Endothelial cell of umbilical vein (primary cell): ENCODE data around the gene SLFN5. TPM values are rescaled to one million over a fixed set of nuclear protein-coding genes. Genes with fewer than 3 reads are reported as not detected.
A peak's percentile ranks its signal among the peaks of the same experiment; 100 is the strongest.

Experiments
- BruUV-seq: library from RNA; stranded (reverse); fragments of 400-500 nt; replicated peaks from 2 replicates; lab custom pipeline; 2021; lab: Mats Ljungman, UMichigan
- CTCF ChIA-PET: fragments of 300-600, 350-600 bp; sonication (Branson Sonifier 250); formaldehyde crosslinking; loops from one replicate; lab custom pipeline; 2021; ENCODE audit warnings: antibody characterized with exemption, inconsistent platforms; lab: Charles Lee
- POLR2A ChIA-PET: fragments of 300-600, 350-600 bp; sonication (Branson Sonifier 250); formaldehyde crosslinking; loops from one replicate; lab custom pipeline; 2021; ENCODE audit warnings: antibody characterized with exemption, inconsistent platforms; lab: Charles Lee
- DNase-seq: peaks from one replicate; pipeline ENCODE4 v3.0.0-alpha.2; 2011; ENCODE audit warnings: low read depth, low spot score
- FAIRE-seq: peaks from 2 replicates; lab custom pipeline; 2011; peaks lifted over from hg19 to GRCh38; lab: Jason Lieb, UNC
- H2AFZ ChIP-seq: 2 replicates; pipeline ENCODE4 v1.6.0; 2012; ENCODE audit warnings: low read depth, low read length, control low read depth, inconsistent platforms
- H3K27ac ChIP-seq: 2 replicates; pipeline ENCODE4 v1.5.1; 2011; ENCODE audit warnings: low read depth, mild to moderate bottlenecking, control low read depth, low read length, moderate library complexity; ENCODE audit not compliant: insufficient read depth
- H3K27me3 ChIP-seq, 2 experiments: 2 replicates each; pipeline versions ENCODE4 v1.6.0 to v1.6.1; 2011; ENCODE audit warnings: low read length in 2 of 2, mixed read lengths in 1 of 2; ENCODE audit not compliant: control insufficient read depth in 2 of 2, insufficient read depth in 2 of 2
- H3K36me3 ChIP-seq, 2 experiments: 2 replicates in 1 of 2; 3 replicates in 1 of 2; pipeline ENCODE4 v1.5.1; 2011; ENCODE audit warnings: low read length in 2 of 2, mild to moderate bottlenecking in 1 of 2, moderate library complexity in 1 of 2; ENCODE audit not compliant: control insufficient read depth in 2 of 2, insufficient read depth in 2 of 2; ENCODE audit errors: extremely low read depth in 1 of 2
- H3K4me1 ChIP-seq: 3 replicates; pipeline ENCODE4 v1.5.1; 2011; ENCODE audit warnings: mild to moderate bottlenecking, low read length; ENCODE audit not compliant: control insufficient read depth, insufficient read depth; ENCODE audit errors: extremely low read depth
- H3K4me2 ChIP-seq: 2 replicates; pipeline ENCODE4 v1.6.1; 2011; ENCODE audit warnings: low read length, control low read depth, mixed read lengths; ENCODE audit not compliant: insufficient read depth
- H3K4me3 ChIP-seq, 3 experiments: fragments of 200-600 bp in 1 of 3; sonication (generic), shearing (Covaris generic) in 1 of 3; replicated peaks in 1 of 3; 2 replicates each; pipeline ENCODE4 v1.5.1; 2011 to 2016; ENCODE audit warnings: control low read depth in 3 of 3, low read length in 3 of 3, mild to moderate bottlenecking in 2 of 3, inconsistent platforms in 1 of 3, low read depth in 1 of 3, moderate library complexity in 1 of 3; ENCODE audit not compliant: insufficient read depth in 1 of 3
- H3K79me2 ChIP-seq: 2 replicates; pipeline ENCODE4 v1.6.0; 2012; ENCODE audit warnings: low read length, inconsistent platforms; ENCODE audit not compliant: control insufficient read depth, insufficient read depth
- H3K9ac ChIP-seq: replicated peaks from 2 replicates; pipeline ENCODE3; 2011; ENCODE audit warnings: low read length, control low read depth; ENCODE audit not compliant: insufficient read depth; ENCODE audit errors: extremely low read depth
- H3K9me1 ChIP-seq: replicated peaks from 3 replicates; pipeline ENCODE4 v1.6.0; 2011; ENCODE audit warnings: mild to moderate bottlenecking, low read length; ENCODE audit not compliant: control insufficient read depth, insufficient read depth; ENCODE audit errors: extremely low read depth
- H3K9me3 ChIP-seq: replicated peaks from 2 replicates; pipeline ENCODE4 v1.5.1; 2012; ENCODE audit warnings: low read length, inconsistent platforms; ENCODE audit not compliant: control insufficient read depth, insufficient read depth
- H4K20me1 ChIP-seq: replicated peaks from 2 replicates; pipeline ENCODE3; 2011; ENCODE audit warnings: mild to moderate bottlenecking, low read length; ENCODE audit not compliant: control insufficient read depth, insufficient read depth; ENCODE audit errors: extremely low read depth
- EZH2 ChIP-seq: IDR thresholded peaks from 2 replicates; pipeline ENCODE4 v1.6.1; 2012; ENCODE audit warnings: borderline replicate concordance, low read depth, mild to moderate bottlenecking, moderate library complexity, low read length, inconsistent platforms; ENCODE audit not compliant: severe bottlenecking
- FOS ChIP-seq: IDR thresholded peaks from 2 replicates; pipeline ENCODE4 v1.6.1; 2011; ENCODE audit warnings: mild to moderate bottlenecking, low read length, moderate library complexity, borderline replicate concordance; ENCODE audit not compliant: insufficient read depth
- GATA2 ChIP-seq: IDR thresholded peaks from 2 replicates; pipeline ENCODE4 v1.7.0; 2011; ENCODE audit warnings: low read depth, mild to moderate bottlenecking, moderate library complexity, mixed read lengths, low read length; ENCODE audit not compliant: insufficient read length, insufficient read depth
- JUN ChIP-seq: IDR thresholded peaks from 2 replicates; pipeline ENCODE4 v1.6.1; 2011; ENCODE audit warnings: borderline replicate concordance, low read depth; ENCODE audit not compliant: insufficient read length, insufficient read depth
- MAX ChIP-seq: IDR thresholded peaks from 2 replicates; pipeline ENCODE4 v1.6.1; 2011; ENCODE audit not compliant: insufficient read depth, insufficient read length
- MYC ChIP-seq: IDR thresholded peaks from one replicate; pipeline ENCODE4 v1.6.1; 2011; ENCODE audit warnings: mild to moderate bottlenecking, low read depth, low read length
- POLR2A ChIP-seq: IDR thresholded peaks from 2 replicates; pipeline ENCODE4 v1.6.1; 2012; ENCODE audit warnings: low read depth, mild to moderate bottlenecking, control low read depth, low read length
- POLR2AphosphoS5 ChIP-seq: IDR thresholded peaks from 2 replicates; pipeline ENCODE4 v1.6.1; 2012; ENCODE audit warnings: low read depth, mild to moderate bottlenecking, control low read depth, low read length, moderate library complexity; ENCODE audit not compliant: insufficient read depth
- dilution Hi-C: fragments of 300-500 bp; cut with MboI; formaldehyde crosslinking; loops from one replicate; pipeline ENCODE4 v1.15.0; 2019; ENCODE audit warnings: low sequenced_read_pairs; ENCODE audit not compliant: extremely low pct_ligation_motif_present
- intact Hi-C: fragments of 100-400 bp; cut with micrococcal nuclease; formaldehyde crosslinking; loops from one replicate; pipeline ENCODE4 v1.10.0; 2022
- polyA plus RNA-seq, 4 experiments: library from polyadenylated mRNA; depleted of rRNA in 3 of 4; stranded (reverse) in 3 of 4; unstranded in 1 of 4; fragments of >200 nt; gene quantifications; 2 replicates each; pipeline versions ENCODE4 v1.2.1 to v1.2.3, GENCODE V29; 2011 to 2012; ENCODE audit warnings: missing spikeins in 1 of 4
- total RNA-seq: library from RNA; stranded (reverse); gene quantifications from 2 replicates; pipeline ENCODE4 v1.2.3, GENCODE V29; 2021
- TF ChIP-seq, protein P1 (sequence below), 2 donors: IDR thresholded peaks; 1 replicate in 1 of 2; 2 replicates in 1 of 2; pipeline ENCODE4 v1.5.1; 2011; ENCODE audit warnings: low read length in 2 of 2, mild to moderate bottlenecking in 2 of 2, moderate library complexity in 2 of 2, control low read depth in 1 of 2, inconsistent platforms in 1 of 2, low read depth in 1 of 2; ENCODE audit not compliant: insufficient read depth in 1 of 2; ENCODE audit errors: extremely low read depth in 1 of 2

Gene SLFN5
- total and polyA plus RNA-seq, 2 donors (not counting 3 experiments of a cell fraction or from before 2014, with no cell fraction given) = 4.5 to 24.2 TPM

DNA sequence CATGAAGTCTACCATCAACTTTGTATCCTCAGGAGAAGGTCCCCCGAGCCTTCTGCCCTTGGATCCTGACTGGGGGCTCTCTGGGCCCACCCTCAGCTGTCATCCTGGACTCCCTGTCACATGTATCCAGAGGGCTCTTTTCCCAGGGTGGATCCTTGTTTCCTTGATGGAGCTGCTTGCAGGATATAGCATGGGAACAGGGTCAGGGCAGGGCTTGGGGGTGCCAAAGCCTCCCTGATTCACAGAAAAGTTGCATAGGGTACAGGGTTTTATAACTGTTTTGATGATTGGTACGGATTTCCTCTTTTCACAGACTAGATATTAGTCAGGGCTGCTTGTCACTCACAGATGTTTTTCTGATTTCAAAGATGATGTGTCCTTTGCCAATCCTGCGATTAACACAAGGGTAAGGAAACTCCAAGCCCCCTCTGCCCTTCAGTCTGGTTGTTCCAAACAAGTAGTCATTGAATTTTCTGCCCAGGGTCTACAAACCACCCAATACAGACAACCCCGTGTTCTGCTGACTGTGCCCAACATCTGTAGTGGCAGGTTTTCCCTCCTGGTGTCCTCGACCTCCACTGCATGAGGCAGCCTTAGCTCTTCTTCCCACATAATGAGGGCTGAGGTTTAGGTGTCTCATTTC, 28.1 kb upstream of the SLFN5 start:
- FAIRE-seq = peak; percentile 46
- intact Hi-C loops (no loop called here), dilution Hi-C loops (no loop called here)
- Histone ChIP-seq H4K20me1 (no peaks in the 10 kb centered on the region), H3K9ac (no peak overlapping the region), H3K4me1 (no peaks in the 10 kb centered on the region), H3K4me3 (no peak overlapping the region), H3K27ac (no peak overlapping the region), H3K9me3 (no peaks in the 10 kb centered on the region), H3K79me2 (no peaks in the 10 kb centered on the region), H3K4me2 (no peak overlapping the region), H3K9me1 (no peaks in the 10 kb centered on the region), H3K36me3 (no peaks in the 10 kb centered on the region), H2AFZ (no peak overlapping the region), H3K27me3 (peaks cover 9 to 21% of the 10 kb centered on the region in 2 experiments)
- CTCF ChIA-PET = no interaction called here
- BruUV-seq = no TSS peak
- no peak for DNase-seq
- TF ChIP-seq JUN (no peak), EZH2 (no peak)
- POLR2A ChIA-PET = no interaction called here

GRCh38 chr17:35217107-35217506, 25.8 kb upstream of the SLFN5 start:
- BruUV-seq = no TSS peak
- no peak for TF ChIP-seq POLR2AphosphoS5
- TF ChIP-seq JUN = no peak
- TF ChIP-seq EZH2 = no peak
- no peak for TF ChIP-seq FOS
- TF ChIP-seq MAX = no peak
- TF ChIP-seq GATA2 = no peak
- TF ChIP-seq, protein P1, sequence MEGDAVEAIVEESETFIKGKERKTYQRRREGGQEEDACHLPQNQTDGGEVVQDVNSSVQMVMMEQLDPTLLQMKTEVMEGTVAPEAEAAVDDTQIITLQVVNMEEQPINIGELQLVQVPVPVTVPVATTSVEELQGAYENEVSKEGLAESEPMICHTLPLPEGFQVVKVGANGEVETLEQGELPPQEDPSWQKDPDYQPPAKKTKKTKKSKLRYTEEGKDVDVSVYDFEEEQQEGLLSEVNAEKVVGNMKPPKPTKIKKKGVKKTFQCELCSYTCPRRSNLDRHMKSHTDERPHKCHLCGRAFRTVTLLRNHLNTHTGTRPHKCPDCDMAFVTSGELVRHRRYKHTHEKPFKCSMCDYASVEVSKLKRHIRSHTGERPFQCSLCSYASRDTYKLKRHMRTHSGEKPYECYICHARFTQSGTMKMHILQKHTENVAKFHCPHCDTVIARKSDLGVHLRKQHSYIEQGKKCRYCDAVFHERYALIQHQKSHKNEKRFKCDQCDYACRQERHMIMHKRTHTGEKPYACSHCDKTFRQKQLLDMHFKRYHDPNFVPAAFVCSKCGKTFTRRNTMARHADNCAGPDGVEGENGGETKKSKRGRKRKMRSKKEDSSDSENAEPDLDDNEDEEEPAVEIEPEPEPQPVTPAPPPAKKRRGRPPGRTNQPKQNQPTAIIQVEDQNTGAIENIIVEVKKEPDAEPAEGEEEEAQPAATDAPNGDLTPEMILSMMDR (IDR thresholded peaks at IDR 0.05; ENCODE audit: extremely low read depth in 1 of 2, insufficient read depth in 1 of 2, low read depth in 1 of 2, low read length in 2 of 2) = no peak
- no peak for TF ChIP-seq POLR2A
- no peak for TF ChIP-seq MYC
- Histone ChIP-seq H3K27me3 (peaks cover 9 to 21% of the 10 kb centered on the region in 2 experiments), H3K9me3 (no peaks in the 10 kb centered on the region), H3K9ac (no peak overlapping the region), H3K9me1 (no peaks in the 10 kb centered on the region), H2AFZ (no peak overlapping the region), H3K79me2 (no peaks in the 10 kb centered on the region), H4K20me1 (no peaks in the 10 kb centered on the region), H3K4me2 (no peak overlapping the region), H3K4me3 (no peak overlapping the region), H3K27ac (no peak overlapping the region), H3K36me3 (no peaks in the 10 kb centered on the region), H3K4me1 (no peaks in the 10 kb centered on the region)
- CTCF ChIA-PET = no interaction called here
- POLR2A ChIA-PET = no interaction called here
- dilution Hi-C loops = no loop called here
- DNase-seq (no peak), FAIRE-seq (no peak)
- intact Hi-C loops = no loop called here
